ENCODE results near the gene ZFPL1.

The ZFPL1 gene

DNA sequence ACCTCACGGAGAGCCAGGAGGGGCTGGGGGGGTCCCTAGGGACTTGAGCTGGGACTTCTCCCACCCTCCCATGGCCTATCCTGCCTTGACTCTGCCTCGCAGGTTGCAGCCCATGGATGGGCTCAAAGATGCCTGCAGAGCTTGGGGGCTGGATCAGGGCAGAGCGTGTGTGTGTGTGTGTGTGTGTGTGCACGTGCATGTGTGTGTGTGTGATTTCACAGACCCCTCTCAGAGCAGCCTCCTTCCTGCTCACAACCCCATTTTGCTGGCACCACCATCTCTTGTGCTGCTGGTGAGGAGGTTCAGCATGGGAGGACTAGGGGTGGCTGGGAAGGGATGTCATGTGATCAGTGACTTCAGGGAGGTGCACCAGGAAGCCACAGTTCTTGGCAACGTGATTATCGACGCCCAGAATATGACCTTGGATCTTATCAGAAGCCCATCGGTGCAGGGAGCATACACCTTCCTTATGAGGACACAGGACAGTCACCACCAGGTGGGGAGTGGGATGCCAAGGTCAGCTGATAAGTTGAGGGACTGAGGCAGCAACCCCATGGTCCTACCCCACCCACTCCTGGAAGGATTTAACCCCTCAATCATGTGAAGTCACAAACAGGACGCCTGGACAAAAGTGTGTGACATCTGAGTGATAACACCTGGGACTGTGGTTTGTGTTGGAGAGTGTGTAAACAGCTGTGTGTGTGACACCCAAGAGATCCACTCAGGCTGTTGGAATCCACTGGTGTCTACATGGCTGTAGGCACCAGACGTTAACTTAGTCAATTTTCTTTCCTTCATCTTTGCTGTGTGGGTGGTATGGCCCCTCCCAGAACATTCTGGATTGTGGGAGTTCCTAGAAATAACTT is 23.8 kb upstream of the ZFPL1 start:
- DNase-seq (ENCODE audit: low spot score): no peak

DNA sequence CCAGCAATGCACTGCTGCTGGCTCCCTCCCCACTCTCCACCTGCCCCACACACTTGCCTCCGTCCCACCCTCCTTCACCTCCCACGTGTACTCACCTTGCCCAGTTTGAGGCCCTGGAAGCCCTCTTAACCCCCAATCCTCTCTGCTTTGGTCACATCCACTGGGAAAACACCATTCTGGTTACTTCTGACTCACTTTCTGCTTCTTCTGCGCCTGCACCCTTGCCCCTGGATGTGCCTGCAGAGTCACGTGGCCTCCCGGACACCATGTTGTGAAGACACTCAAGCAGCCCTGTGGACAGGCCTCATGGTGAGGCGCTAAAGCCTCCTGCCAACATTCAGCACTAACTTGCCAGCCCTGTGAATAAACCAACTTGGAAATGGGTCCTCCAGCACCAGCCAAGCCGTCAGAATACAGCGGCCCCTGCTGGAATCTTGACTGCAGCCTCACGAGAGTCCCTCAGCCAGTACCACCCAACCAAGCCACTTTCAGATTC is 23.1 kb upstream of the ZFPL1 start:
- DNase-seq (ENCODE audit: low spot score): no peak

DNA sequence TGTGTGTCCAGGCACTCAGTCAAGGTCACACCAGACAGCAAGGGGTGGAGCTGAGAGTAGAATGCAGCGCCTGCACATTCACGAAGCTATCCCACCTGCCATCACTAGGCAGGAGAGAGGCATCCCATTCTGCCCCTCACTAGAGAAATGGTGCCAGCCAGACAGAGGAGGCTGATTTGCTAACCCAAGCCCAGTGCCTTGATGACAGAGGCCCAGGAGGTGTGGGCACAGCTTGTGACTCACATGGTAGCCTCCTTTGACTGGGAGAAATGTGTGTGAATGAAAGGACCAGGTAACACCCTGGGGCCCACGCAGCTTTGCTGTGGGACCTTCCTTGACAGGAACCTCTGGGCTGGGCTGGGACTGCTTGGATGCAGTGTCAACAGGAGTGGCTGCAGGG is 20.5 kb upstream of the ZFPL1 start:
- DNase-seq (ENCODE audit: low spot score): no peak

DNA sequence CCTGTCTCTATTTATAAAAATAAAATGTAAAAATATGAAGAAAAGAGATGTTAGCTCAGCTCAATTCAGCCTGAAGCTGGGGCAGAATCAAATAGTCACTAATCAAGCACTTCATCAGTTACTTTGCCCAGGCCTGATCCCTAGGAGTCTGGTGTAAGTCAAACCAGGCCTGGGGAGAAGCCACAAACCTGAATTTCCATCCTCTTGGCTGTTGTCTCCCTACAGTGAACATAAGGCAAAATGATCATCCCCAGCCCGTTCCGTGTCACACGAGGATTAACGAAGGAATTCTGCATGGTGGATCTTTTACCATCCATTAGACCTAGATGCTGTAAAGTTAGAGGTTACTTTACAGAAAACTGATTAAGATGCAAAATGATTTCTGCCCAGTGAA is 19.2 kb upstream of the ZFPL1 start:
- DNase-seq (ENCODE audit: low spot score): no peak

DNA sequence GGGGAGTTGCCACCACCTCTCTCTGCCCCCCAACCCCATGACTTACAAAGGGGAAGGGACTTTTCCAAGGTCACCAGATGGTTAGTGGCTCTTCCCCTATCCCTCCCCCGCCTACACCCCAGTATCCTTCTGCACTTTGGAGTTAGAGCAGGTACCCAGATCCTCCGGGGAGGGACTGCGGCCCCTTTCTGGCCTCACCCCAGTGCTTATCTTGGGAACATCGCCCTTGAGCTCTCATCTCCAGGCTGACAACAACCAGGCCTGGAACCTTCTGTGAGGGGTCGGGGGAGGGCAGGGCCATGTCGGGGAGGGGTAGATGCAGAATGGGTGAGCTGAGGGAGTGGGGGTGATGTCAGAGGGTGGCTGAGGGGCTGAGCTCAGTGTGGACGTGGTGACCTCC is 18.2 kb upstream of the ZFPL1 start:
- no peak for DNase-seq (ENCODE audit: low spot score)

GRCh38 chr11:65066315-65066714 is 17.7 kb upstream of the ZFPL1 start:
- DNase-seq (ENCODE audit: low spot score): no peak

DNA sequence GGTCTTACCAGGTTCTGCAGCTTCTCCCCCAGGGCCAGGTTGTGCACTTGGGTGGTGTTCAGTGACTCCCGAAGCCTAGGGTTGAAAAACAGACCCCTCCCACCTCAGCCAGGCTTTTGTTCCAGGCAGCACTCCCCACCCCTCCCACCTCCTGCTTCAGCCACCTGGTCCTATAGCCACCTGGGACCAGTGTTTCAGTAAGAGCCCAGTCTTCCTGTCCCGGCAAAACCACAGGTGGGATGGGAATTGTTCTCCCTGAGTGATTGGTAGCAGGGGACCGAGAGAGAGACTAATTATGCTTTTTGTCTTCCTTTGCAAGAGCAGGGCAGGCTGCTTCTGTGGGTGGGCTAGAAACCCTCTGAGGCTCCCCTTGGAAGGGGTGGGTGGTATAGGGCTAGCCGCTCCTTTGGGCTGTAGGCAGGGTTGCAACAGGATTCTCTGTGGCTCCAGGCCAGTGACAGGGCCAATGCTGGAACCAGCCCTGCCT is 17.2 kb upstream of the ZFPL1 start:
- DNase-seq (ENCODE audit: low spot score): no peak

- no peak for DNase-seq (ENCODE audit: low spot score)
Observed at GRCh38 chr11:65067446-65067845, 16.6 kb upstream of the ZFPL1 start.

- DNase-seq (ENCODE audit: low spot score): no peak
Observed at GRCh38 chr11:65069217-65069616, 14.8 kb upstream of the ZFPL1 start.

- peak; percentile 39 for DNase-seq (ENCODE audit: low spot score)
Observed at GRCh38 chr11:65071907-65072630, 12.0 kb upstream of the ZFPL1 start.

DNA sequence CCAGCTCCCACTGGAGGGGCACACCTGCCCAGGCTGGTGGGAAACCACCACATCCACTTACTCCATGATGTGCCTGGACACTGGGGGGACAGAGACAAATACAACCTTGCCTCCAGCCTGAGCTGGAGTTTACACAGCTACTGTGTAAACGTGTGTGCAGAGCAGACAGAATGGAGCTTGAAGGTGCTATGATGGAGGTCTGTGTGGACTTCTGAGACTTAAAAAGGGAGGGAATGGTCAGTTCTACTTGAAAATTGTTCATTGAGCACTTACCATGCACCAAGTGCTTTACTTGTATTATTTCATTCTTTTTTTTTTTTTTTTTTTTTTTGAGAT is 11.4 kb upstream of the ZFPL1 start:
- DNase-seq (ENCODE audit: low spot score): no peak

DNA sequence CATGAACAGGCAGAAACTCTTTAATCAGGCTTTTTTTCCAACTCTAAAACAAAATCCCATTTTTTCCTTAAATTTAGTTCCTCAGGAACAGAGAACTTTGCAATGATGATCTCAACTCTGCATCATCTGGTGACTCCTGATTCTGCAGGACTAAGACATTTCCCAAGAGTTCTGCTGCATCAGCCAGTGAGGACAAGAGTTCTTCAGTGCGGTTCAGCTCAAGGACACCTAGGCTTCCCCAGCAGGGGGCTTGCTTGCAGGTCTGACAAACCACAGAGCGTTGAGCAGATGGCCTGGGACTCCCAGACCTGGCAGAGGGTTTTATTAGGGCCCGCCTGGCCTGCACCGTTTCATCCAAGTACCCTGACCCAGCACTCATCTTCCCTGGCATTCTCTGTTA is 6.6 kb upstream of the ZFPL1 start:
- peak; percentile 54 for DNase-seq (ENCODE audit: low spot score)

DNA sequence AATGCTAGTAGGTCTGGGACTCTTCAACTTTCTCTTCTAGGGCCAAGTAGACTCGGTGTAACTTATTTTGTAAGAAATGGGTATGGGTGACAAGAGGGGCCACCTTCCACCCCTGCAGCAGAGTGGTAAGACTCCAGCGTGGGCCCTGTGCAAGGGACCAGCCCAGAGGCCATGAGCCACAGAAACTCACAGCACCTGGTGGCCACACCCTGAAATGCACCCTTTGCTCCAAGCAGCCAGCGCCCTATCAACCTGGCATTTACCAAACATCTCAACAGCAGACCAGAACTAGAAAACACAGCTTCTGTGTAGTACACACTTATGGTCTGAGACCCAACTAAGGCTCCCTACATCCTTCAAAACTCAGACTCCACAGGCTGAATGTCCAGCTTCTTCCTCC is 5.9 kb upstream of the ZFPL1 start:
- peak; percentile 79 for DNase-seq (ENCODE audit: low spot score)

DNA sequence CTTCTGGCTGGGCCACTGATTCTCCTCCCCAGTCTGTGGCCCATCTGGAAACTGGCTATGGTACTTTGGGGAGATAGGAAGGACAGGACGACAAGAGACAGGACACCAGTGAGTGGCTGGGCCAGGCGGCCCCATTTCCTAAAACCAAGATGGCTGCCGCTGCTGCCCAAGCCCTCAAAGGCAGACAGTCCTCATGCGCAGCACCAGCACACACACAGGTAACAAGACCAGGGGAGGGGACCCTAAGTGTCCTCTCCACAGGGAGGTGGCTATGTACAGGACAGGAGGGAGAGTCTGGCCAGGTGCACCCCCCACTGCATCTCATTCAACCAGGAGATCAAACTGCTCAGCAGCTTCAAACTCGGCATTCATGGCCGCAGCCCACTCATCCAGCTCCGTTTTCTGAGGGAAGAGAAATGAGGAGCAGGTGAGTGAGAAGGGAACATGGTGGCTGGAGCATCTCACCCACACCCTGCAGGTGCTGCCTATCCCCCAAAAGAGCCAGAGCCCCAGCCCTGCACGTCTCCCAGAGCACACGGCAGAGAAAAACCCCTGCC is 5.2 kb upstream of the ZFPL1 start:
- no peak for DNase-seq (ENCODE audit: low spot score)

DNA sequence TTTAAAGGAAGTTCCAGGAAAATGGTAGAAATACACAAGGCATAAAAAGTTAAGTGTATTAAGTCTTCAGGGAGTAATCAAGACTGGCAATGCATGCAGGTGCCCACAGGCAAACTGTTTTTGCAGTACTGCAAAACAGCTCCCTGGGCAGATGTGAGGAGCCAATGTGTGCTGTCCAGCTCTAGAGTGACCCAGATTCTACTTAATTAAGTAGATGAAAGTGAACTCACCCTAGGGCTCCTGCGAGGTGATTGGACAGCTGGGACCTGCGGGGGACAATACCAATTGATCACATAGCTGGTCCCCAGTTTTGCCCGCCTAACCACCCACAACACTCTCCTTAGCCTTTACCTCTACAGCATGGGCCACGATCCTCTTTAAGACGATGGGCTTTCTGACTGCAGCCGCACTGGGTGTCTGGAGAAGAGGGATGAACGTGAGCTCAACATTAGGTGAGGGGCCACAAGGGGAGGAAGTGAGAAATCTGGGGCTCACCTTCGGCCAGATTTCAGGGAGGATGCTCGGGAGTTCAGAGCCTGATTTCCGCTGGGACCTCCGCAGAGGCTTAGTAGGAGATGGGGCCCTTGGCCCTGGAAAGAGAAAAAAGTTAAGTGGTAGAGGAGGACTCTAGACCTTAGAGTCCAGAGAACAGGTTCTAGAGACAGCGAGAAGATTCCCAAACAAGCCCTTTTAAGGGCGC is 738 bp upstream of the ZFPL1 start:
- no peak for DNase-seq (ENCODE audit: low spot score)

- DNase-seq (ENCODE audit: low spot score): no peak
Observed at GRCh38 chr11:65084598-65085375, 765 bp downstream of the ZFPL1 start.

DNA sequence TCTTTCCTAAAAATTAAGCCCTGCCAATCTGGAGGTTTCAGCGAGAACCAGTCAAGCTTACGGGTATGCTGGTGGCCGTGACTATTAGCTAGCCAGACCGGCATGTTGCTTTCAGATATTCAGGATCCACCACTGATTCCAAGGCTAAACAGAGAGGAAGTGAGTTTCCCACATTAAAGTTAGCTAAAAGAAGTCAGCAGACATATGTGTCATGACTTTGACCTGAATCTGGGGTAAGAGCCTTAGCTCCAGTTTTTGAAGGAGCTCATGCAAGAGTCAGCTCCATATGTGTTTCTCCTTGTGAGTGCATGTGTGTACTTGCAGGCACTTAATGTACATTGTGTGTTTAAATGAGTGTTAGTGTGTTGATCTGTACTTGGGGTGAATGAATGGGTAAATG is 1.4 kb downstream of the ZFPL1 start:
- DNase-seq (ENCODE audit: low spot score): no peak

GRCh38 chr11:65086809-65087208 is 2.8 kb downstream of the ZFPL1 start:
- DNase-seq (ENCODE audit: low spot score): no peak

- no peak for DNase-seq (ENCODE audit: low spot score)
Observed at GRCh38 chr11:65087216-65087615, 3.2 kb downstream of the ZFPL1 start.

GRCh38 chr11:65087827-65088226 is 3.8 kb downstream of the ZFPL1 start:
- no peak for DNase-seq (ENCODE audit: low spot score)

- no peak for DNase-seq (ENCODE audit: low spot score)
Observed at GRCh38 chr11:65089621-65090020, 5.6 kb downstream of the ZFPL1 start.

GRCh38 chr11:65090628-65091027 is 6.6 kb downstream of the ZFPL1 start:
- DNase-seq (ENCODE audit: low spot score): no peak

Measured in NAMALWA (cell line).